OCI-LY1 (cell line): Measurements from ENCODE around the gene FAT1.
"Not testable (repeated sequence)": the region's sequence is repeated elsewhere in the genome, so short reads cannot be mapped to it uniquely, and the experiment has no call there.

Source experiments
- H2AFZ ChIP-seq: fragments of 200-600 bp; sonication (generic), shearing (Covaris generic); 2 replicates; pipeline ENCODE4 v1.6.0; 2014; ENCODE audit warnings: antibody characterized with exemption, mild to moderate bottlenecking, low read length
- H3F3A ChIP-seq: fragments of 200-600 bp; sonication (generic), shearing (Covaris generic); 2 replicates; pipeline ENCODE4 v1.6.0; 2014; ENCODE audit warnings: mild to moderate bottlenecking, antibody characterized with exemption, low read length, moderate library complexity; ENCODE audit not compliant: insufficient read depth
- H3K27ac ChIP-seq: fragments of 200-600 bp; sonication (generic); 2 replicates; pipeline ENCODE4 v1.5.1; 2014; ENCODE audit warnings: low read length, mixed run types, mild to moderate bottlenecking, low read depth; ENCODE audit not compliant: poor library complexity, severe bottlenecking
- H3K27me3 ChIP-seq: fragments of 200-600 bp; sonication (generic); 2 replicates; pipeline ENCODE4 v1.6.0; 2014; ENCODE audit warnings: antibody characterized with exemption, mild to moderate bottlenecking, low read length, moderate library complexity; ENCODE audit not compliant: insufficient read depth
- H3K36me3 ChIP-seq: fragments of 200-600 bp; sonication (generic); 2 replicates; pipeline ENCODE4 v1.6.1; 2014; ENCODE audit warnings: mild to moderate bottlenecking, antibody characterized with exemption, low read length, moderate library complexity, mixed read lengths; ENCODE audit not compliant: insufficient read depth
- H3K4me1 ChIP-seq: fragments of 200-600 bp; sonication (generic); 2 replicates; pipeline ENCODE4 v1.5.1; 2014; ENCODE audit warnings: mild to moderate bottlenecking, low read length, moderate library complexity; ENCODE audit not compliant: insufficient read depth, severe bottlenecking
- H3K4me2 ChIP-seq: fragments of 200-600 bp; sonication (generic), shearing (Covaris generic); 2 replicates; pipeline ENCODE4 v1.6.1; 2014; ENCODE audit warnings: low read length
- H3K4me3 ChIP-seq: fragments of 200-600 bp; sonication (generic); 2 replicates; pipeline ENCODE4 v1.5.1; 2014; ENCODE audit warnings: low read length, low read depth, mild to moderate bottlenecking, mixed read lengths; ENCODE audit not compliant: poor library complexity, severe bottlenecking
- H3K79me2 ChIP-seq: fragments of 200-600 bp; shearing (Covaris generic); 2 replicates; pipeline ENCODE4 v1.6.1; 2016; ENCODE audit warnings: mixed run types, low read length, mixed read lengths; ENCODE audit not compliant: insufficient read depth
- H3K9ac ChIP-seq: fragments of 200-600 bp; sonication (generic), shearing (Covaris generic); 2 replicates; pipeline ENCODE4 v1.6.1; 2014; ENCODE audit warnings: mild to moderate bottlenecking, low read length, mixed read lengths
- H3K9me2 ChIP-seq: fragments of 200-600 bp; sonication (generic), shearing (Covaris generic); 2 replicates; pipeline ENCODE4 v1.6.1; 2014; ENCODE audit warnings: low read depth, mild to moderate bottlenecking, low read length, mixed read lengths
- H3K9me3 ChIP-seq: fragments of 200-600 bp; shearing (Covaris generic); 2 replicates; pipeline ENCODE4 v1.6.1; 2014; ENCODE audit warnings: low read length, mixed read lengths
- H4K20me1 ChIP-seq: fragments of 200-600 bp; sonication (generic), shearing (Covaris generic); 2 replicates; pipeline ENCODE4 v1.6.0; 2016; ENCODE audit warnings: mild to moderate bottlenecking, low read length; ENCODE audit not compliant: insufficient read depth
- CTCF ChIP-seq: fragments of 200-600 bp; sonication (generic), shearing (Covaris generic); IDR thresholded peaks from 2 replicates; pipeline ENCODE4 v1.5.1; 2017; ENCODE audit warnings: mild to moderate bottlenecking, antibody characterized with exemption, low read length, moderate library complexity, mixed read lengths
- EZH2 ChIP-seq: fragments of 200-600 bp; sonication (generic), shearing (Covaris generic); IDR thresholded peaks from 2 replicates; pipeline ENCODE4 v1.8.0; 2017; ENCODE audit warnings: borderline replicate concordance, mixed run types, mild to moderate bottlenecking, antibody characterized with exemption, low read length, moderate library complexity, mixed read lengths

FAT1 gene

GRCh38 chr4:186666252-186666651 lies 57.4 kb downstream of the FAT1 start:
- peaks cover 3% of the 10 kb centered on the region for H3K4me1 ChIP-seq
- H3F3A ChIP-seq, result no peaks in the 10 kb centered on the region
- H3K36me3 ChIP-seq, result no peaks in the 10 kb centered on the region
- no peak overlapping the region for H3K4me3 ChIP-seq
- H2AFZ ChIP-seq, result no peak overlapping the region
- H3K27ac ChIP-seq, result no peak overlapping the region
- no peaks in the 10 kb centered on the region for H3K79me2 ChIP-seq
- no peak overlapping the region for H3K4me2 ChIP-seq
- H4K20me1 ChIP-seq, result no peaks in the 10 kb centered on the region
- no peak overlapping the region for H3K9ac ChIP-seq
- no peaks in the 10 kb centered on the region for H3K9me2 ChIP-seq
- TF ChIP-seq CTCF, result no peak
- no peak for TF ChIP-seq EZH2
- no peaks in the 10 kb centered on the region for H3K27me3 ChIP-seq
- no peaks in the 10 kb centered on the region for H3K9me3 ChIP-seq

- H3K9me3 ChIP-seq, result no peaks in the 10 kb centered on the region
- H3K9me2 ChIP-seq, result no peaks in the 10 kb centered on the region
- no peak overlapping the region for H3K9ac ChIP-seq
- no peaks in the 10 kb centered on the region for H3K27me3 ChIP-seq
- no peaks in the 10 kb centered on the region for H3K4me1 ChIP-seq
- TF ChIP-seq CTCF (no peak), EZH2 (no peak)
- H2AFZ ChIP-seq, result no peak overlapping the region
- no peak overlapping the region for H3K27ac ChIP-seq
- no peaks in the 10 kb centered on the region for H3K79me2 ChIP-seq
- no peaks in the 10 kb centered on the region for H4K20me1 ChIP-seq
- no peak overlapping the region for H3K4me3 ChIP-seq
- no peaks in the 10 kb centered on the region for H3F3A ChIP-seq
- no peaks in the 10 kb centered on the region for H3K36me3 ChIP-seq
- H3K4me2 ChIP-seq, result no peak overlapping the region
Observed at GRCh38 chr4:186660403-186660802, 63.3 kb downstream of the FAT1 start.

- H3F3A ChIP-seq, result no peaks in the 10 kb centered on the region
- no peaks in the 10 kb centered on the region for H3K27me3 ChIP-seq
- TF ChIP-seq CTCF (no peak), EZH2 (no peak)
Observed at GRCh38 chr4:186659935-186660334, 63.7 kb downstream of the FAT1 start.

DNA sequence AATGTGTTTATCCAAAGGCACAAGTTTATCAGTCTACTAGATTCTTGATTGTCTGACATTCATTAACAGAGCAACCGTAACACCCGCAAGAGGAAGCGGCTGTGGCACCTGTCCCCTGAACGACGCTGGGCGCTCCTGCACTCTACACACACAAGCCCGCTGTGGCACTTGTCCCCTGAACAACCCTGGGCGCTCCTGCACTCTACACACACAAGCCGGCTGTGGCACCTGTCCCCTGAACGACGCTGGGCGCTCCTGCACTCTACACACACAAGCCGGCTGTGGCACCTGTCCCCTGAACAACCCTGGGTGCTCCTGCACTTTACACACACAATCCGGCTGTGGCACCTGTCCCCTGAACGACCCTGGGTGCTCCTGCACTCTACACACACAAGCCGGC lies 64.2 kb downstream of the FAT1 start:
- not testable (repeated sequence) for H3K9me3 ChIP-seq, H3K36me3 ChIP-seq, H3K9me2 ChIP-seq, H3K27me3 ChIP-seq, H3K79me2 ChIP-seq, H3K4me3 ChIP-seq, H4K20me1 ChIP-seq, H2AFZ ChIP-seq, H3K27ac ChIP-seq, H3K9ac ChIP-seq, H3K4me2 ChIP-seq, H3K4me1 ChIP-seq, H3F3A ChIP-seq

More at GRCh38 chr4:186659935-186660334, 63.7 kb downstream of the FAT1 start:
- H3K9me2 ChIP-seq, result no peaks in the 10 kb centered on the region
- H3K9me3 ChIP-seq, result no peaks in the 10 kb centered on the region
- no peak overlapping the region for H3K27ac ChIP-seq
- H3K4me1 ChIP-seq, result no peaks in the 10 kb centered on the region
- H3K9ac ChIP-seq, result no peak overlapping the region
- H2AFZ ChIP-seq, result no peak overlapping the region
- no peaks in the 10 kb centered on the region for H3K79me2 ChIP-seq
- H3K4me2 ChIP-seq, result no peak overlapping the region
- H3K36me3 ChIP-seq, result no peaks in the 10 kb centered on the region
- no peak overlapping the region for H3K4me3 ChIP-seq
- no peaks in the 10 kb centered on the region for H4K20me1 ChIP-seq
